GM12878 (cell line): ENCODE data around the gene TRIP6. TPM values are rescaled to one million over a fixed set of nuclear protein-coding genes. Genes with fewer than 3 reads are reported as not detected.

ENCODE experiments used
- ATAC-seq: fragments of 200-7000 bp; cut with Tn5 transposase; 3 replicates; pipeline ENCODE4 v1.9.1; 2020; ENCODE audit warnings: mild to moderate bottlenecking, moderate library complexity
- BruUV-seq: library from RNA; stranded (reverse); fragments of 400-500 nt; replicated peaks from 2 replicates; lab custom pipeline; 2021; lab: Mats Ljungman, UMichigan
- CTCF ChIA-PET: fragments of 300-600 bp; sonication (Branson Sonifier 250); formaldehyde crosslinking; extraction: SDS; loops from one replicate; lab custom pipeline; 2021; ENCODE audit warnings: inconsistent platforms; lab: Yijun Ruan, JAX
- POLR2A ChIA-PET: fragments of 350-600 bp; formaldehyde crosslinking; extraction: SDS; loops from one replicate; lab custom pipeline; 2021; ENCODE audit warnings: inconsistent platforms; lab: Charles Lee
- RAD21 ChIA-PET: fragments of 300-600 bp; sonication (Branson Sonifier 250); formaldehyde crosslinking; loops from one replicate; lab custom pipeline; 2023; ENCODE audit warnings: antibody characterized with exemption; ENCODE audit not compliant: unreplicated experiment; lab: Charles Lee
- SMC1A ChIA-PET: fragments of 300-600 bp; sonication (Branson Sonifier 250); formaldehyde crosslinking; loops from one replicate; lab custom pipeline; 2023; ENCODE audit not compliant: unreplicated experiment, uncharacterized antibody; lab: Charles Lee
- DNase-seq: peaks from one replicate; pipeline ENCODE4 v3.0.0-alpha.2; 2011; ENCODE audit warnings: low read depth, low spot score
- FAIRE-seq: peaks from 3 replicates; lab custom pipeline; 2011; peaks lifted over from hg19 to GRCh38; lab: Jason Lieb, UNC
- H2AFZ ChIP-seq: 2 replicates; pipeline ENCODE4 v1.6.0; 2011; ENCODE audit warnings: low read depth, low read length, control low read depth; ENCODE audit not compliant: control insufficient read depth
- H3K27ac ChIP-seq: 2 replicates; pipeline ENCODE4 v1.5.1; 2011; ENCODE audit warnings: control low read depth; ENCODE audit not compliant: control insufficient read depth, insufficient read depth
- H3K27me3 ChIP-seq, 2 experiments: replicated peaks in 1 of 2; 2 replicates each; pipeline versions ENCODE4 v1.6.0 to v1.6.1; 2011; ENCODE audit warnings: low read length in 1 of 2; ENCODE audit not compliant: control insufficient read depth in 2 of 2, insufficient read depth in 2 of 2
- H3K36me3 ChIP-seq, 2 experiments: 2 replicates each; pipeline ENCODE4 v1.5.1; 2011; ENCODE audit warnings: low read length in 1 of 2; ENCODE audit not compliant: control insufficient read depth in 2 of 2, insufficient read depth in 2 of 2
- H3K4me1 ChIP-seq: 2 replicates; pipeline ENCODE4 v1.6.1; 2011; ENCODE audit warnings: mild to moderate bottlenecking, low read length, moderate library complexity, mixed read lengths; ENCODE audit not compliant: control insufficient read depth, insufficient read depth
- H3K4me2 ChIP-seq: 2 replicates; pipeline ENCODE4 v1.6.0; 2011; ENCODE audit warnings: control low read depth; ENCODE audit not compliant: control insufficient read depth, insufficient read depth
- H3K4me3 ChIP-seq: fragments of 200-600 bp; sonication (generic); 2 replicates; pipeline ENCODE4 v1.5.1; 2016
- H3K79me2 ChIP-seq: 2 replicates; pipeline ENCODE4 v1.6.0; 2011; ENCODE audit warnings: low read length; ENCODE audit not compliant: control insufficient read depth, insufficient read depth
- H3K9ac ChIP-seq: 2 replicates; pipeline ENCODE4 v1.8.0; 2011; ENCODE audit warnings: low read length, control low read depth, mixed read lengths; ENCODE audit not compliant: control insufficient read depth, insufficient read depth
- H3K9me3 ChIP-seq: replicated peaks from 3 replicates; pipeline ENCODE4 v1.5.1; 2011; ENCODE audit warnings: mild to moderate bottlenecking, low read length; ENCODE audit not compliant: control insufficient read depth, insufficient read depth
- H4K20me1 ChIP-seq: 2 replicates; pipeline ENCODE4 v1.6.0; 2011; ENCODE audit not compliant: control insufficient read depth, insufficient read depth
- BHLHE40 ChIP-seq, 2 experiments: fragments of 450-650 bp in 1 of 2; IDR thresholded peaks; 2 replicates each; pipeline ENCODE4 v1.6.1; 2011 to 2017; ENCODE audit warnings: low read depth in 2 of 2, borderline replicate concordance in 1 of 2, improper control_type of control experiment in 1 of 2, low read length in 1 of 2, mild to moderate bottlenecking in 1 of 2
- PAX5 ChIP-seq: IDR thresholded peaks from 2 replicates; pipeline ENCODE4 v1.6.1; 2011; ENCODE audit warnings: low read depth, low read length, borderline replicate concordance
- RAD21 ChIP-seq: IDR thresholded peaks from 2 replicates; pipeline ENCODE4 v1.6.1; 2011; ENCODE audit warnings: mild to moderate bottlenecking, low read depth, low read length, moderate library complexity; ENCODE audit not compliant: insufficient read depth
- RUNX3 ChIP-seq: IDR thresholded peaks from 2 replicates; pipeline ENCODE4 v1.6.1; 2012; ENCODE audit warnings: low read length, inconsistent platforms
- TBL1XR1 ChIP-seq: IDR thresholded peaks from 2 replicates; pipeline ENCODE4 v1.6.1; 2012; ENCODE audit warnings: low read depth, low read length, improper control_type of control experiment
- TCF12 ChIP-seq: IDR thresholded peaks from 2 replicates; pipeline ENCODE4 v1.6.1; 2011; ENCODE audit warnings: low read depth, mild to moderate bottlenecking, low read length
- YY1 ChIP-seq: IDR thresholded peaks from 2 replicates; pipeline ENCODE4 v1.6.1; 2011; ENCODE audit warnings: low read depth, mild to moderate bottlenecking, low read length
- ZNF274 ChIP-seq: IDR thresholded peaks from one replicate; pipeline ENCODE4 v1.8.0; 2011; ENCODE audit not compliant: insufficient read length, insufficient read depth
- ZSCAN29 ChIP-seq: fragments of 450-650 bp; IDR thresholded peaks from 2 replicates; pipeline ENCODE4 v1.6.1; 2017; ENCODE audit warnings: mild to moderate bottlenecking, moderate library complexity
- WGBS: methylation state at CpG from one replicate; pipeline ENCODE4 v1.1.6; 2016; ENCODE audit warnings: low lambda C conversion rate; ENCODE audit not compliant: insufficient replicate concordance, insufficient coverage; ENCODE audit errors: missing lambda C conversion rate; 5-methylcytosine and 5-hydroxymethylcytosine counted together
- in situ Hi-C: fragments of 300-500 bp; cut with MboI; formaldehyde crosslinking; loops from 9 replicates; pipeline ENCODE4 v1.14.3; 2018; ENCODE audit warnings: mixed read lengths
- intact Hi-C: fragments of 100-400 bp; cut with micrococcal nuclease; formaldehyde crosslinking; loops from one replicate; pipeline ENCODE4 v1.14.2; 2022; ENCODE audit not compliant: unreplicated experiment
- polyA plus RNA-seq, 11 experiments: library from polyadenylated mRNA; depleted of rRNA in 4 of 11; unstranded in 6 of 11; stranded (reverse) in 5 of 11; fragments of >200 nt; fragmentation: Nextera tagmentation in 4 of 11; fragmentation: Illumina TruSeq in 1 of 11; extraction: Ambion mirVana in 4 of 11; extraction: Trizol in 1 of 11; gene quantifications; 1 replicate in 1 of 11; 2 replicates in 10 of 11; pipeline versions ENCODE4 v1.2.1 to v1.2.3, GENCODE V29; 2011 to 2016; ENCODE audit warnings: inconsistent platforms in 2 of 11, missing spikeins in 2 of 11, low read depth in 1 of 11
- total RNA-seq, 4 experiments: library from RNA; depleted of rRNA in 3 of 4; stranded (reverse); fragments of >200 nt in 3 of 4; fragmentation: Illumina TruSeq in 1 of 4; extraction: Trizol in 1 of 4; gene quantifications; 2 replicates each; pipeline versions ENCODE4 v1.2.1 to v1.2.3, GENCODE V29; 2013 to 2021
- TF ChIP-seq, protein P1 (sequence below): fragments of 450-650 bp; IDR thresholded peaks from 2 replicates; pipeline ENCODE4 v1.6.1; 2017; ENCODE audit warnings: borderline replicate concordance
- TF ChIP-seq, protein P2 (sequence below): IDR thresholded peaks from 2 replicates; pipeline ENCODE4 v1.6.1; 2011; ENCODE audit warnings: borderline replicate concordance, low read depth, mild to moderate bottlenecking, moderate library complexity, low read length; ENCODE audit not compliant: insufficient read depth, poor library complexity, severe bottlenecking
- TF ChIP-seq, protein P3 (sequence below): fragments of 450-650 bp; formaldehyde crosslinking; IDR thresholded peaks from 2 replicates; pipeline ENCODE4 v1.4.0; 2022; ENCODE audit warnings: mild to moderate bottlenecking, moderate library complexity
- TF ChIP-seq, protein P4 (sequence below): IDR thresholded peaks from 2 replicates; pipeline ENCODE4 v1.6.1; 2012; ENCODE audit warnings: improper control_type of control experiment, low read depth, low read length; ENCODE audit not compliant: insufficient replicate concordance

Gene TRIP6
- total and polyA plus RNA-seq, 10 of the 15 experiments (the other 5 are each of a cell fraction or from before 2014, with no cell fraction given), result 2.5 to 47.4 (median 25.5) TPM

DNA sequence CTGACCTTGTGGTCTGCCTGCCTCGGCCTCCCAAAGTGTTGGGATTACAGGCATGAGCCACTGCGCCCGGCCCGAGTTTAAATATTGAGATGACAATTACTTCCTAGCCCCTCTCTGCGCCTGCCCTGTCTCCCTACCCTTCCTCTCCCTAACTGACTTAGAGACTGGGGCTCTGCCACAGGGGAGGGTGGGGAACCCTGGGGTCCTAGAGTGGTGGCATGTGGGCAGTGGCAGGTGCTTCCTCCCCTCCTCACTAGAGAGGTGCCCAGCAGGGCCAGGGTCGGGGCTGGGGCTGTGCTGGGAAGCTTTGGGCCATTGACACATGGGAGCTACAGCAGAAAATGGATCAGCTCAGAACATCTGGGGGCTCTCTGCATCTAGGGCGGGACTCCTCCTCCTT lies 35.5 kb downstream of the TRIP6 start:
- POLR2A ChIA-PET, result interaction anchor here (0.6 kb wide), 1 partner anchor 73 kb away, joined by 4 read pairs; no protein-coding TSS in a partner anchor
- ATAC-seq (no peak), DNase-seq (no peak), FAIRE-seq (no peak)
- Histone ChIP-seq H3K4me2 (no peak overlapping the region), H3K9me3 (no peaks in the 10 kb centered on the region), H3K36me3 (no peaks in the 10 kb centered on the region), H3K27me3 (no peaks in the 10 kb centered on the region), H3K27ac (no peak overlapping the region), H2AFZ (no peak overlapping the region), H3K4me3 (no peak overlapping the region), H3K9ac (no peak overlapping the region), H4K20me1 (no peaks in the 10 kb centered on the region), H3K4me1 (no peaks in the 10 kb centered on the region), H3K79me2 (no peaks in the 10 kb centered on the region)
- CTCF ChIA-PET, result interaction anchor here (5.5 kb wide), 1 partner anchor 156 kb away, joined by 40 read pairs; no protein-coding TSS in a partner anchor
- in situ Hi-C loops (no loop called here), intact Hi-C loops (no loop called here)
- SMC1A ChIA-PET, result interaction anchor here (0.9 to 1.4 kb wide), 4 partner anchors 26 to 380 kb away, joined by 3 read pairs; no protein-coding TSS in a partner anchor
- RAD21 ChIA-PET, result interaction anchor here (1.9 kb wide), 1 partner anchor 156 kb away, joined by 7 read pairs; no protein-coding TSS in a partner anchor
- WGBS, result 51% methylated on average over 7 of the region's 7 CpGs
- no TSS peak for BruUV-seq
- TF ChIP-seq, protein P1, sequence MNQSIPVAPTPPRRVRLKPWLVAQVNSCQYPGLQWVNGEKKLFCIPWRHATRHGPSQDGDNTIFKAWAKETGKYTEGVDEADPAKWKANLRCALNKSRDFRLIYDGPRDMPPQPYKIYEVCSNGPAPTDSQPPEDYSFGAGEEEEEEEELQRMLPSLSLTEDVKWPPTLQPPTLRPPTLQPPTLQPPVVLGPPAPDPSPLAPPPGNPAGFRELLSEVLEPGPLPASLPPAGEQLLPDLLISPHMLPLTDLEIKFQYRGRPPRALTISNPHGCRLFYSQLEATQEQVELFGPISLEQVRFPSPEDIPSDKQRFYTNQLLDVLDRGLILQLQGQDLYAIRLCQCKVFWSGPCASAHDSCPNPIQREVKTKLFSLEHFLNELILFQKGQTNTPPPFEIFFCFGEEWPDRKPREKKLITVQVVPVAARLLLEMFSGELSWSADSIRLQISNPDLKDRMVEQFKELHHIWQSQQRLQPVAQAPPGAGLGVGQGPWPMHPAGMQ, result no peak
- no peak for TF ChIP-seq PAX5
- TF ChIP-seq YY1, result no peak
- no peak for TF ChIP-seq RUNX3
- TF ChIP-seq ZSCAN29, result no peak
- TF ChIP-seq TBL1XR1, result no peak
- TF ChIP-seq TCF12, result no peak
- TF ChIP-seq, protein P2, sequence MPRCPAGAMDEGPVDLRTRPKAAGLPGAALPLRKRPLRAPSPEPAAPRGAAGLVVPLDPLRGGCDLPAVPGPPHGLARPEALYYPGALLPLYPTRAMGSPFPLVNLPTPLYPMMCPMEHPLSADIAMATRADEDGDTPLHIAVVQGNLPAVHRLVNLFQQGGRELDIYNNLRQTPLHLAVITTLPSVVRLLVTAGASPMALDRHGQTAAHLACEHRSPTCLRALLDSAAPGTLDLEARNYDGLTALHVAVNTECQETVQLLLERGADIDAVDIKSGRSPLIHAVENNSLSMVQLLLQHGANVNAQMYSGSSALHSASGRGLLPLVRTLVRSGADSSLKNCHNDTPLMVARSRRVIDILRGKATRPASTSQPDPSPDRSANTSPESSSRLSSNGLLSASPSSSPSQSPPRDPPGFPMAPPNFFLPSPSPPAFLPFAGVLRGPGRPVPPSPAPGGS, result no peak
- TF ChIP-seq, protein P3, sequence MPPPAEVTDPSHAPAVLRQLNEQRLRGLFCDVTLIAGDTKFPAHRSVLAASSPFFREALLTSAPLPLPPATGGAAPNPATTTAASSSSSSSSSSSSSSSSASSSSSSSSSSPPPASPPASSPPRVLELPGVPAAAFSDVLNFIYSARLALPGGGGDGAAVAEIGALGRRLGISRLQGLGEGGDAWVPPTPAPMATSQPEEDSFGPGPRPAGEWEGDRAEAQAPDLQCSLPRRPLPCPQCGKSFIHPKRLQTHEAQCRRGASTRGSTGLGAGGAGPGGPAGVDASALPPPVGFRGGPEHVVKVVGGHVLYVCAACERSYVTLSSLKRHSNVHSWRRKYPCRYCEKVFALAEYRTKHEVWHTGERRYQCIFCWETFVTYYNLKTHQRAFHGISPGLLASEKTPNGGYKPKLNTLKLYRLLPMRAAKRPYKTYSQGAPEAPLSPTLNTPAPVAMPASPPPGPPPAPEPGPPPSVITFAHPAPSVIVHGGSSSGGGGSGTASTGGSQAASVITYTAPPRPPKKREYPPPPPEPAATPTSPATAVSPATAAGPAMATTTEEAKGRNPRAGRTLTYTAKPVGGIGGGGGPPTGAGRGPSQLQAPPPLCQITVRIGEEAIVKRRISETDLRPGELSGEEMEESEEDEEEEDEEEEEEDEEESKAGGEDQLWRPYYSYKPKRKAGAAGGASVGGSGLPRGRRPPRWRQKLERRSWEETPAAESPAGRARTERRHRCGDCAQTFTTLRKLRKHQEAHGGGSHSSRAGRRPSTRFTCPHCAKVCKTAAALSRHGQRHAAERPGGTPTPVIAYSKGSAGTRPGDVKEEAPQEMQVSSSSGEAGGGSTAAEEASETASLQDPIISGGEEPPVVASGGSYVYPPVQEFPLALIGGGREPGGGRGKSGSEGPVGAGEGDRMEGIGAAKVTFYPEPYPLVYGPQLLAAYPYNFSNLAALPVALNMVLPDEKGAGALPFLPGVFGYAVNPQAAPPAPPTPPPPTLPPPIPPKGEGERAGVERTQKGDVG (CRISPR knock-in tag), result no peak
- TF ChIP-seq, protein P4, sequence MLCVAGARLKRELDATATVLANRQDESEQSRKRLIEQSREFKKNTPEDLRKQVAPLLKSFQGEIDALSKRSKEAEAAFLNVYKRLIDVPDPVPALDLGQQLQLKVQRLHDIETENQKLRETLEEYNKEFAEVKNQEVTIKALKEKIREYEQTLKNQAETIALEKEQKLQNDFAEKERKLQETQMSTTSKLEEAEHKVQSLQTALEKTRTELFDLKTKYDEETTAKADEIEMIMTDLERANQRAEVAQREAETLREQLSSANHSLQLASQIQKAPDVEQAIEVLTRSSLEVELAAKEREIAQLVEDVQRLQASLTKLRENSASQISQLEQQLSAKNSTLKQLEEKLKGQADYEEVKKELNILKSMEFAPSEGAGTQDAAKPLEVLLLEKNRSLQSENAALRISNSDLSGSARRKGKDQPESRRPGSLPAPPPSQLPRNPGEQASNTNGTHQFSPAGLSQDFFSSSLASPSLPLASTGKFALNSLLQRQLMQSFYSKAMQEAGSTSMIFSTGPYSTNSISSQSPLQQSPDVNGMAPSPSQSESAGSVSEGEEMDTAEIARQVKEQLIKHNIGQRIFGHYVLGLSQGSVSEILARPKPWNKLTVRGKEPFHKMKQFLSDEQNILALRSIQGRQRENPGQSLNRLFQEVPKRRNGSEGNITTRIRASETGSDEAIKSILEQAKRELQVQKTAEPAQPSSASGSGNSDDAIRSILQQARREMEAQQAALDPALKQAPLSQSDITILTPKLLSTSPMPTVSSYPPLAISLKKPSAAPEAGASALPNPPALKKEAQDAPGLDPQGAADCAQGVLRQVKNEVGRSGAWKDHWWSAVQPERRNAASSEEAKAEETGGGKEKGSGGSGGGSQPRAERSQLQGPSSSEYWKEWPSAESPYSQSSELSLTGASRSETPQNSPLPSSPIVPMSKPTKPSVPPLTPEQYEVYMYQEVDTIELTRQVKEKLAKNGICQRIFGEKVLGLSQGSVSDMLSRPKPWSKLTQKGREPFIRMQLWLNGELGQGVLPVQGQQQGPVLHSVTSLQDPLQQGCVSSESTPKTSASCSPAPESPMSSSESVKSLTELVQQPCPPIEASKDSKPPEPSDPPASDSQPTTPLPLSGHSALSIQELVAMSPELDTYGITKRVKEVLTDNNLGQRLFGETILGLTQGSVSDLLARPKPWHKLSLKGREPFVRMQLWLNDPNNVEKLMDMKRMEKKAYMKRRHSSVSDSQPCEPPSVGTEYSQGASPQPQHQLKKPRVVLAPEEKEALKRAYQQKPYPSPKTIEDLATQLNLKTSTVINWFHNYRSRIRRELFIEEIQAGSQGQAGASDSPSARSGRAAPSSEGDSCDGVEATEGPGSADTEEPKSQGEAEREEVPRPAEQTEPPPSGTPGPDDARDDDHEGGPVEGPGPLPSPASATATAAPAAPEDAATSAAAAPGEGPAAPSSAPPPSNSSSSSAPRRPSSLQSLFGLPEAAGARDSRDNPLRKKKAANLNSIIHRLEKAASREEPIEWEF, result no peak
- TF ChIP-seq RAD21, result no peak
- TF ChIP-seq ZNF274, result no peak
- TF ChIP-seq BHLHE40 (IDR thresholded peaks at IDR 0.05; ENCODE audit: borderline replicate concordance in 1 of 2, low read depth in 2 of 2, low read length in 1 of 2), result no peak
